OCI-LY7 (cell line): ENCODE measurements around the gene STEEP1. TPM values are rescaled to one million over a fixed set of nuclear protein-coding genes. Genes with fewer than 3 reads are reported as not detected.

Experiments used
- BruUV-seq: library from RNA; stranded (reverse); fragments of 400-500 nt; replicated peaks from 2 replicates; lab custom pipeline; 2021; lab: Mats Ljungman, UMichigan
- CTCF ChIA-PET: fragments of 300-600 bp; sonication (Branson Sonifier 250); formaldehyde crosslinking; loops from one replicate; lab custom pipeline; 2022; ENCODE audit warnings: antibody characterized with exemption; ENCODE audit not compliant: unreplicated experiment; lab: Charles Lee
- POLR2A ChIA-PET: fragments of 300-600 bp; sonication (Branson Sonifier 250); formaldehyde crosslinking; loops from one replicate; lab custom pipeline; 2022; ENCODE audit warnings: antibody characterized with exemption; lab: Charles Lee
- DNase-seq: peaks from one replicate; pipeline ENCODE4 v3.0.0-alpha.2; 2015; ENCODE audit warnings: low spot score
- H2AFZ ChIP-seq: fragments of 200-600 bp; sonication (generic), shearing (Covaris generic); 2 replicates; pipeline ENCODE4 v1.6.1; 2014; ENCODE audit warnings: mild to moderate bottlenecking, antibody characterized with exemption, low read length, moderate library complexity
- H3K27ac ChIP-seq: fragments of 200-600 bp; sonication (generic); 2 replicates; pipeline ENCODE4 v1.5.1; 2014; ENCODE audit warnings: mixed run types, low read depth, mild to moderate bottlenecking, moderate library complexity, low read length, inconsistent platforms; ENCODE audit not compliant: poor library complexity, severe bottlenecking
- H3K36me3 ChIP-seq: fragments of 200-600 bp; sonication (generic); 2 replicates; pipeline ENCODE4 v1.6.1; 2014; ENCODE audit warnings: mild to moderate bottlenecking, antibody characterized with exemption, low read length, moderate library complexity, mixed read lengths; ENCODE audit not compliant: insufficient read depth
- H3K4me1 ChIP-seq: fragments of 200-600 bp; sonication (generic); 2 replicates; pipeline ENCODE4 v1.5.1; 2014; ENCODE audit warnings: mild to moderate bottlenecking, low read length; ENCODE audit not compliant: insufficient read depth, poor library complexity, severe bottlenecking
- H3K4me2 ChIP-seq: fragments of 200-600 bp; sonication (generic); 2 replicates; pipeline ENCODE4 v1.6.1; 2014; ENCODE audit warnings: mild to moderate bottlenecking, low read length
- H3K4me3 ChIP-seq: fragments of 200-600 bp; sonication (generic); 2 replicates; pipeline ENCODE4 v1.5.1; 2014; ENCODE audit warnings: mild to moderate bottlenecking, low read depth, low read length; ENCODE audit not compliant: poor library complexity, severe bottlenecking
- H3K79me2 ChIP-seq: fragments of 200-600 bp; sonication (generic); 2 replicates; pipeline ENCODE4 v1.6.1; 2016; ENCODE audit warnings: low read depth, mild to moderate bottlenecking, low read length, moderate library complexity, mixed read lengths; ENCODE audit not compliant: insufficient read depth
- H3K9me2 ChIP-seq: fragments of 200-600 bp; sonication (generic); 2 replicates; pipeline ENCODE4 v1.6.1; 2016; ENCODE audit warnings: mild to moderate bottlenecking, low read length, mixed read lengths; ENCODE audit not compliant: insufficient read depth
- H3K9me3 ChIP-seq: fragments of 200-600 bp; sonication (generic); 2 replicates; pipeline ENCODE4 v1.6.1; 2014; ENCODE audit warnings: mild to moderate bottlenecking, mixed run types, low read length, mixed read lengths
- H4K20me1 ChIP-seq: fragments of 200-600 bp; sonication (generic); 2 replicates; pipeline ENCODE4 v1.6.1; 2014; ENCODE audit warnings: mild to moderate bottlenecking, antibody characterized with exemption, low read length, moderate library complexity, mixed read lengths; ENCODE audit not compliant: insufficient read depth
- CTCF ChIP-seq: fragments of 200-600 bp; sonication (generic); conservative IDR thresholded peaks from 2 replicates; pipeline ENCODE4 v1.5.1; 2014; ENCODE audit warnings: mild to moderate bottlenecking, antibody characterized with exemption, low read length, moderate library complexity, mixed read lengths
- EZH2phosphoT487 ChIP-seq: fragments of 200-600 bp; sonication (generic); IDR thresholded peaks from 2 replicates; pipeline ENCODE4 v1.6.1; 2018; ENCODE audit warnings: low read depth, borderline replicate concordance, mild to moderate bottlenecking, mixed run types, antibody characterized with exemption, low read length, moderate library complexity, mixed read lengths
- intact Hi-C: fragments of 100-400 bp; cut with micrococcal nuclease; formaldehyde crosslinking; loops from one replicate; pipeline ENCODE4 v1.10.0; 2022; ENCODE audit not compliant: unreplicated experiment
- total RNA-seq, 2 experiments: library from RNA; depleted of rRNA in 1 of 2; stranded (reverse); fragments of >200 nt in 1 of 2; shearing (Covaris generic) in 1 of 2; gene quantifications; 2 replicates each; pipeline ENCODE4 v1.2.3, GENCODE V29; 2014 to 2022

Gene STEEP1
- total RNA-seq, 2 experiments from 2014 or later = 28.1 to 37.2 TPM

- no peaks in the 10 kb centered on the region for H4K20me1 ChIP-seq
- BruUV-seq = no TSS peak
- no peak overlapping the region for H3K4me3 ChIP-seq
- TF ChIP-seq CTCF (no peak), EZH2phosphoT487 (no peak)
- POLR2A ChIA-PET = interaction anchor here (0.7 kb wide), 1 partner anchor 84 kb away, joined by 3 read pairs; no protein-coding TSS in a partner anchor
- H3K4me2 ChIP-seq = no peak overlapping the region
- CTCF ChIA-PET = no interaction called here
- no peaks in the 10 kb centered on the region for H3K9me2 ChIP-seq
- peaks cover 6% of the 10 kb centered on the region for H3K4me1 ChIP-seq
- intact Hi-C loops = no loop called here
- H3K27ac ChIP-seq = no peak overlapping the region
- H3K79me2 ChIP-seq = no peaks in the 10 kb centered on the region
- DNase-seq = no peak
- no peak overlapping the region for H2AFZ ChIP-seq
- peaks cover 15% of the 10 kb centered on the region for H3K36me3 ChIP-seq
- no peaks in the 10 kb centered on the region for H3K9me3 ChIP-seq
Observed at GRCh38 chrX:119537487-119537886, 27.7 kb downstream of the STEEP1 start.

DNA sequence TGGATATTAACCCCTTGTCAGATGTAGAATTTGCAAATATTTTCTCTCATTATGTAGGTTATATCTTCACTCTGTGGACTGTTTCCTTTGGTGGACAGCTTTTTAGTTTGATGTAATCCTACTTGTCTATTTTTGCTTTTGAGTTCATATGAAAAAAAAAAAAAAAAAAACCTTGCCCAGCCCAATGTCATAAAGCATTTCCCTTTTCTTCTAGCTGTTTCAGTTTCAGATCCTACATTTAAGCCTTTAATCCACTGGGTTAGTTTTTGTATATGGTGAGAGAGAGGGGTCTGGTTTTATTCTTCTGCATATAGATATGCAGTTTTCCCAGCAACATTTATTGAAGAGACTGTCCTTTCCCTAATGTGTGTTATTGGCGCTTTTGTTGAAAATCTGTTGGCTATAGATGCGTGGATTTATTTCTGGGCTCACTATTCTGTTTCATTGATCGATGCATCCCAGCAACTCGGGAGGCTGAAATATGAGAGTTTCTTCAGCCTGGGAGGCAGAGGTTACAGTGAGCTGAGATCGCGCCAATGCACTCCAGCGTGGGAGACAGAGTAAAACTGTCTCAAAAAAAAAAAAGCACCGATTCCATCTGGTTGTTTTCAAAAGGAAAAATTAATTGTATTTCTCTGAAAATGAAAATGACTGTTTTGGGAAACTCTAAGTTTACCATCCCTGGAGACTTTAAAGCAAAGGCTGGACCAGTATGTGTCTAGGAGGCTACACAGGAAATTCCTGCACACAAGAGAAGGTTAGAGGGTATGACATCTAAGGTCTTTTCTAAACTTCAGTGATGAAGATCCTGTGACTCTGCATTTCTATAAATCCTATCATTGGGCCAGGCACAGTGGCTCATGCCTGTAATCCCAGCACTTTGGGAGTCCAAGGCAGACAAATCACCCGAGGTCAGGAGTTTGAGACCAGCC, 35.6 kb downstream of the STEEP1 start:
- ChIA-PET CTCF (no interaction called here), POLR2A (no interaction called here)
- H3K4me1 ChIP-seq = peaks cover 10% of the 10 kb centered on the region
- H3K9me2 ChIP-seq = no peaks in the 10 kb centered on the region
- H3K36me3 ChIP-seq = no peaks in the 10 kb centered on the region
- H3K9me3 ChIP-seq = no peaks in the 10 kb centered on the region
- BruUV-seq = no TSS peak
- TF ChIP-seq EZH2phosphoT487 = no peak
- no peak for TF ChIP-seq CTCF
- intact Hi-C loops = no loop called here
- no peak overlapping the region for H3K27ac ChIP-seq
- H3K4me2 ChIP-seq = peak overlapping the region; percentile 57
- H3K79me2 ChIP-seq = no peaks in the 10 kb centered on the region
- no peaks in the 10 kb centered on the region for H4K20me1 ChIP-seq
- H2AFZ ChIP-seq = no peak overlapping the region
- peak; percentile 31 for DNase-seq
- H3K4me3 ChIP-seq = no peak overlapping the region

DNA sequence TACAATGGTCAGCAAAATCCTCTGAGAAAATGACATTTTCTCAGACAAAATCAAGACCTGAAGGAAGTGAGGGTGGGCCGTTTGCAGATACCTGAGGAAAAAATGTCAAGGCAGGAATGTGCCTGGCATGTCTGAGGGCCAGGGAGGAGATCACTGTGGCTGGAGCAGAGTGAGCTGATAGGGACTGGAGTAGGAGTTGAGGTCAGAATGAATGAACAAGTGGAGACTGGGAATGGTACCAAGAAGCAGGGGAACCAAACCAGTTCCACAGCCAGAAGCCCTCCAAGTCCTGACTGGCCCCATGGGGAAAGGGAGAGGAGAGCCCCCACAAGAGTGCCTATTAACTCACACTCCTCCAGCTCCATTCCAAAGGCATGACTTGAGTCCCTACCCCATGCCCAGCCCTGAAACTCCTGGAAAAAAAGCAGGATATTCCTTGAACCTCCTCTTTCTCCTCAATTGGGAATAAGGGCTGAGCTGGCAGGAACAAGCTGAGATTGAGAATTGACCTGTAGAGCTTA, 41.5 kb downstream of the STEEP1 start:
- Histone ChIP-seq H3K4me1 (no peaks in the 10 kb centered on the region), H3K36me3 (no peaks in the 10 kb centered on the region), H3K4me3 (no peak overlapping the region), H3K27ac (no peak overlapping the region), H3K9me2 (no peaks in the 10 kb centered on the region), H3K9me3 (no peaks in the 10 kb centered on the region), H3K4me2 (no peak overlapping the region), H2AFZ (no peak overlapping the region), H3K79me2 (no peaks in the 10 kb centered on the region), H4K20me1 (no peaks in the 10 kb centered on the region)
- intact Hi-C loops = no loop called here
- no peak for DNase-seq
- ChIA-PET POLR2A (interaction anchor here (0.5 kb wide), 1 partner anchor 31 kb away, joined by 3 read pairs; no protein-coding TSS in a partner anchor), CTCF (no interaction called here)
- no TSS peak for BruUV-seq
- TF ChIP-seq CTCF (no peak), EZH2phosphoT487 (no peak)
